Stimulated activated memory B cell treated with anti-CD40 and anti-IgM and Interleukin-4, amounts not matched to agents 10 μg/mL and 1 μg/mL and 100 μg/mL, for 72 hours (primary cell): ENCODE measurements around the gene HMCN2.
A peak's percentile ranks its signal among the peaks of the same experiment; 100 is the strongest.

Experiments
- ATAC-seq: fragments of 150-1000 bp; cut with Tn5 transposase; 2 replicates; pipeline ENCODE4 v1.10.0; 2021
- H3K27ac Mint-ChIP-seq: one replicate; pipeline ENCODE4 v1.8.0; 2022; ENCODE audit warnings: mild to moderate bottlenecking, mixed read lengths
- H3K27me3 Mint-ChIP-seq: one replicate; pipeline ENCODE4 v1.8.0; 2022; ENCODE audit warnings: mixed read lengths
- H3K36me3 Mint-ChIP-seq: one replicate; pipeline ENCODE4 v1.8.0; 2022; ENCODE audit warnings: mixed read lengths
- H3K4me1 Mint-ChIP-seq: one replicate; pipeline ENCODE4 v1.8.0; 2022; ENCODE audit warnings: mixed read lengths
- H3K4me3 Mint-ChIP-seq: one replicate; pipeline ENCODE4 v1.8.0; 2022; ENCODE audit warnings: mild to moderate bottlenecking, moderate library complexity, mixed read lengths
- H3K9me3 Mint-ChIP-seq: one replicate; pipeline ENCODE4 v1.8.0; 2022; ENCODE audit warnings: mixed read lengths

The HMCN2 gene

GRCh38 chr9:130454812-130455325 lies 189.3 kb downstream of the HMCN2 start:
- ATAC-seq = no peak
- Mint-ChIP-seq H3K27me3 (peaks cover 36% of the 10 kb centered on the region), H3K27ac (no peak overlapping the region), H3K9me3 (no peaks in the 10 kb centered on the region), H3K4me1 (no peaks in the 10 kb centered on the region), H3K36me3 (no peaks in the 10 kb centered on the region), H3K4me3 (no peak overlapping the region)

- H3K4me1 Mint-ChIP-seq = no peaks in the 10 kb centered on the region
- no peak overlapping the region for H3K4me3 Mint-ChIP-seq
- no peak overlapping the region for H3K27ac Mint-ChIP-seq
- no peaks in the 10 kb centered on the region for H3K36me3 Mint-ChIP-seq
- H3K9me3 Mint-ChIP-seq = no peaks in the 10 kb centered on the region
- H3K27me3 Mint-ChIP-seq = peaks cover 39% of the 10 kb centered on the region
- no peak for ATAC-seq
Observed at GRCh38 chr9:130458027-130458803, 192.7 kb downstream of the HMCN2 start.

GRCh38 chr9:130458804-130459067 lies 193.2 kb downstream of the HMCN2 start:
- peaks cover 41% of the 10 kb centered on the region for H3K27me3 Mint-ChIP-seq
- no peak for ATAC-seq
- no peak overlapping the region for H3K4me3 Mint-ChIP-seq
- H3K36me3 Mint-ChIP-seq = no peaks in the 10 kb centered on the region
- no peaks in the 10 kb centered on the region for H3K4me1 Mint-ChIP-seq
- no peak overlapping the region for H3K27ac Mint-ChIP-seq
- H3K9me3 Mint-ChIP-seq = no peaks in the 10 kb centered on the region

- Mint-ChIP-seq H3K36me3 (no peaks in the 10 kb centered on the region), H3K9me3 (no peaks in the 10 kb centered on the region), H3K4me1 (no peaks in the 10 kb centered on the region), H3K27ac (no peak overlapping the region), H3K27me3 (peaks cover 45% of the 10 kb centered on the region), H3K4me3 (no peak overlapping the region)
- no peak for ATAC-seq
Observed at GRCh38 chr9:130459151-130459550, 193.6 kb downstream of the HMCN2 start.

- peaks cover 55% of the 10 kb centered on the region for H3K27me3 Mint-ChIP-seq
Observed at GRCh38 chr9:130459941-130460669, 194.5 kb downstream of the HMCN2 start.

GRCh38 chr9:130461218-130461630 lies 195.7 kb downstream of the HMCN2 start:
- no peaks in the 10 kb centered on the region for H3K36me3 Mint-ChIP-seq
- peaks cover 65% of the 10 kb centered on the region for H3K27me3 Mint-ChIP-seq
- ATAC-seq = peak; percentile 57
- no peaks in the 10 kb centered on the region for H3K4me1 Mint-ChIP-seq
- H3K4me3 Mint-ChIP-seq = no peak overlapping the region
- no peaks in the 10 kb centered on the region for H3K9me3 Mint-ChIP-seq
- no peak overlapping the region for H3K27ac Mint-ChIP-seq

More at GRCh38 chr9:130459941-130460669, 194.5 kb downstream of the HMCN2 start:
- Mint-ChIP-seq H3K27ac (no peak overlapping the region), H3K9me3 (no peaks in the 10 kb centered on the region), H3K4me1 (no peaks in the 10 kb centered on the region), H3K36me3 (no peaks in the 10 kb centered on the region), H3K4me3 (no peak overlapping the region)
- no peak for ATAC-seq

GRCh38 chr9:130461731-130462130 lies 196.2 kb downstream of the HMCN2 start:
- Mint-ChIP-seq H3K4me1 (no peaks in the 10 kb centered on the region), H3K4me3 (no peak overlapping the region), H3K27me3 (peaks cover 70% of the 10 kb centered on the region), H3K36me3 (no peaks in the 10 kb centered on the region), H3K27ac (no peak overlapping the region), H3K9me3 (no peaks in the 10 kb centered on the region)
- ATAC-seq = no peak

- no peak for ATAC-seq
- H3K36me3 Mint-ChIP-seq = no peaks in the 10 kb centered on the region
- H3K4me3 Mint-ChIP-seq = no peak overlapping the region
- H3K9me3 Mint-ChIP-seq = no peaks in the 10 kb centered on the region
- H3K27me3 Mint-ChIP-seq = peaks cover 81% of the 10 kb centered on the region
- no peak overlapping the region for H3K27ac Mint-ChIP-seq
- no peaks in the 10 kb centered on the region for H3K4me1 Mint-ChIP-seq
Observed at GRCh38 chr9:130462685-130463540, 197.4 kb downstream of the HMCN2 start.

- peak; percentile 22 for ATAC-seq
- Mint-ChIP-seq H3K27ac (no peak overlapping the region), H3K4me1 (no peaks in the 10 kb centered on the region), H3K36me3 (no peaks in the 10 kb centered on the region), H3K9me3 (no peaks in the 10 kb centered on the region), H3K27me3 (peaks cover 79% of the 10 kb centered on the region), H3K4me3 (no peak overlapping the region)
Observed at GRCh38 chr9:130463763-130464745, 198.5 kb downstream of the HMCN2 start.

GRCh38 chr9:130465383-130466096 lies 200.0 kb downstream of the HMCN2 start:
- no peaks in the 10 kb centered on the region for H3K4me1 Mint-ChIP-seq
- no peak for ATAC-seq
- H3K4me3 Mint-ChIP-seq = no peak overlapping the region
- H3K9me3 Mint-ChIP-seq = no peaks in the 10 kb centered on the region
- H3K36me3 Mint-ChIP-seq = no peaks in the 10 kb centered on the region
- peaks cover 85% of the 10 kb centered on the region for H3K27me3 Mint-ChIP-seq
- no peak overlapping the region for H3K27ac Mint-ChIP-seq

- Mint-ChIP-seq H3K4me1 (no peaks in the 10 kb centered on the region), H3K4me3 (no peak overlapping the region), H3K9me3 (no peaks in the 10 kb centered on the region), H3K27me3 (peaks cover 87% of the 10 kb centered on the region), H3K27ac (no peak overlapping the region), H3K36me3 (no peaks in the 10 kb centered on the region)
- no peak for ATAC-seq
Observed at GRCh38 chr9:130466537-130467217, 201.1 kb downstream of the HMCN2 start.

- H3K27me3 Mint-ChIP-seq = peaks cover 92% of the 10 kb centered on the region
- no peak overlapping the region for H3K4me3 Mint-ChIP-seq
- ATAC-seq = no peak
Observed at GRCh38 chr9:130467316-130467715, 201.8 kb downstream of the HMCN2 start.

GRCh38 chr9:130468566-130468965 lies 203.0 kb downstream of the HMCN2 start:
- peaks cover 91% of the 10 kb centered on the region for H3K27me3 Mint-ChIP-seq
- no peak for ATAC-seq
- no peak overlapping the region for H3K27ac Mint-ChIP-seq
- no peaks in the 10 kb centered on the region for H3K36me3 Mint-ChIP-seq
- no peak overlapping the region for H3K4me3 Mint-ChIP-seq
- no peaks in the 10 kb centered on the region for H3K9me3 Mint-ChIP-seq
- no peaks in the 10 kb centered on the region for H3K4me1 Mint-ChIP-seq

More at GRCh38 chr9:130467316-130467715, 201.8 kb downstream of the HMCN2 start:
- H3K27ac Mint-ChIP-seq = no peak overlapping the region
- H3K4me1 Mint-ChIP-seq = no peaks in the 10 kb centered on the region
- H3K36me3 Mint-ChIP-seq = no peaks in the 10 kb centered on the region
- no peaks in the 10 kb centered on the region for H3K9me3 Mint-ChIP-seq
